MG63 (cell line): Measurements from ENCODE around the gene CRLF2. TPM values are rescaled to one million over a fixed set of nuclear protein-coding genes. Genes with fewer than 3 reads are reported as not detected.
"Not testable (repeated sequence)": the region's sequence is repeated elsewhere in the genome, so short reads cannot be mapped to it uniquely, and the experiment has no call there.

Source experiments
- DNase-seq: peaks from one replicate; pipeline ENCODE4 v3.0.0-alpha.2; 2020
- H3K27me3 ChIP-seq: fragments of 250-450 bp; sonication (Bioruptor Pico); 2 replicates; pipeline ENCODE4 v1.5.1; 2020; ENCODE audit warnings: mild to moderate bottlenecking, moderate library complexity
- H3K36me3 ChIP-seq: fragments of 250-450 bp; sonication (Bioruptor Pico); 2 replicates; pipeline ENCODE4 v1.5.1; 2020; ENCODE audit warnings: mild to moderate bottlenecking, moderate library complexity
- H3K4me3 ChIP-seq: fragments of 250-450 bp; sonication (Bioruptor Pico); 2 replicates; pipeline ENCODE4 v1.5.1; 2020; ENCODE audit warnings: mild to moderate bottlenecking, moderate library complexity
- H3K9me3 ChIP-seq: fragments of 250-450 bp; sonication (Bioruptor Pico); 2 replicates; pipeline ENCODE4 v1.5.1; 2020; ENCODE audit warnings: mild to moderate bottlenecking, moderate library complexity
- total RNA-seq: library from RNA; depleted of rRNA; stranded (reverse); fragments of >200 nt; shearing (Covaris generic); gene quantifications from 2 replicates; pipeline ENCODE4 v1.2.3, GENCODE V29; 2014; ENCODE audit warnings: low replicate concordance; rRNA removed

CRLF2 gene
- total RNA-seq = 0.59 and 1.7 TPM in 2 replicates

- peak; percentile 78 for DNase-seq
Observed at GRCh38 chrX:1212532-1212931, at the start of gene CRLF2. Gene CRLF2 (minus strand): TSS chrX:1212649. CDS start chrX:1212634, 15 bp downstream.

GRCh38 chrX:1261771-1262170 is 49.3 kb upstream of the CRLF2 start:
- H3K27me3 ChIP-seq, H3K4me3 ChIP-seq, H3K36me3 ChIP-seq, DNase-seq: not testable (repeated sequence)
- peaks cover 11% of the 10 kb centered on the region for H3K9me3 ChIP-seq

More at GRCh38 chrX:1212532-1212931, at the start of gene CRLF2:
- no peaks in the 10 kb centered on the region for H3K27me3 ChIP-seq
- H3K9me3 ChIP-seq = no peaks in the 10 kb centered on the region
- no peaks in the 10 kb centered on the region for H3K36me3 ChIP-seq
- peak within 1 kb of the TSS; percentile 17 for H3K4me3 ChIP-seq

GRCh38 chrX:1261285-1261684 is 48.8 kb upstream of the CRLF2 start:
- Histone ChIP-seq H3K36me3 (no peaks in the 10 kb centered on the region; the same call in 1 of the 2 replicates), H3K4me3 (no peak overlapping the region), H3K27me3 (no peaks in the 10 kb centered on the region), H3K9me3 (peaks cover 10% of the 10 kb centered on the region)
- DNase-seq = no peak

- Histone ChIP-seq H3K36me3 (no peaks in the 10 kb centered on the region), H3K4me3 (no peak overlapping the region), H3K27me3 (no peaks in the 10 kb centered on the region), H3K9me3 (0 out of 2 replicates have a peak, but pooled peaks cover 2% of the 10 kb centered on the region)
- DNase-seq = no peak
Observed at GRCh38 chrX:1252861-1253260, 40.4 kb upstream of the CRLF2 start.

GRCh38 chrX:1249101-1249887 is 36.8 kb upstream of the CRLF2 start:
- Histone ChIP-seq H3K4me3 (no peak overlapping the region), H3K27me3 (no peaks in the 10 kb centered on the region), H3K36me3 (no peaks in the 10 kb centered on the region), H3K9me3 (0 out of 2 replicates have a peak, but pooled peaks cover 2% of the 10 kb centered on the region)
- peak; percentile 66 for DNase-seq

- H3K27me3 ChIP-seq = no peaks in the 10 kb centered on the region
- no peak for DNase-seq
- H3K4me3 ChIP-seq = no peak overlapping the region
Observed at GRCh38 chrX:1248331-1249061, 36.0 kb upstream of the CRLF2 start.

GRCh38 chrX:1246816-1247215 is 34.4 kb upstream of the CRLF2 start:
- no peaks in the 10 kb centered on the region for H3K27me3 ChIP-seq
- H3K4me3 ChIP-seq = no peak overlapping the region
- DNase-seq = peak; percentile 70
- no peaks in the 10 kb centered on the region for H3K9me3 ChIP-seq
- no peaks in the 10 kb centered on the region for H3K36me3 ChIP-seq

More at GRCh38 chrX:1248331-1249061, 36.0 kb upstream of the CRLF2 start:
- 0 out of 2 replicates have a peak, but pooled peaks cover 2% of the 10 kb centered on the region for H3K9me3 ChIP-seq
- H3K36me3 ChIP-seq = no peaks in the 10 kb centered on the region

- DNase-seq = peak; percentile 52
- H3K9me3 ChIP-seq = no peaks in the 10 kb centered on the region
- no peaks in the 10 kb centered on the region for H3K27me3 ChIP-seq
- H3K36me3 ChIP-seq = no peaks in the 10 kb centered on the region
- no peak overlapping the region for H3K4me3 ChIP-seq
Observed at GRCh38 chrX:1244164-1245076, 32.0 kb upstream of the CRLF2 start.

GRCh38 chrX:1242891-1243402 is 30.5 kb upstream of the CRLF2 start:
- no peak overlapping the region for H3K4me3 ChIP-seq
- H3K27me3 ChIP-seq = no peaks in the 10 kb centered on the region
- peak; percentile 60 for DNase-seq
- no peaks in the 10 kb centered on the region for H3K9me3 ChIP-seq
- H3K36me3 ChIP-seq = no peaks in the 10 kb centered on the region

- H3K9me3 ChIP-seq, H3K4me3 ChIP-seq, DNase-seq: not testable (repeated sequence)
Observed at GRCh38 chrX:1240551-1240950, 28.1 kb upstream of the CRLF2 start.

GRCh38 chrX:1239681-1240142 is 27.3 kb upstream of the CRLF2 start:
- no peaks in the 10 kb centered on the region for H3K27me3 ChIP-seq
- no peak overlapping the region for H3K4me3 ChIP-seq
- no peaks in the 10 kb centered on the region for H3K9me3 ChIP-seq
- H3K36me3 ChIP-seq = no peaks in the 10 kb centered on the region
- no peak for DNase-seq

More at GRCh38 chrX:1240551-1240950, 28.1 kb upstream of the CRLF2 start:
- H3K27me3 ChIP-seq, H3K36me3 ChIP-seq: not testable (repeated sequence)

- no peaks in the 10 kb centered on the region; the same call in 1 of the 2 replicates for H3K27me3 ChIP-seq
- H3K9me3 ChIP-seq = 0 out of 2 replicates have a peak, but pooled peaks cover 3% of the 10 kb centered on the region
- no peaks in the 10 kb centered on the region for H3K36me3 ChIP-seq
- DNase-seq = no peak
- H3K4me3 ChIP-seq = no peak overlapping the region
Observed at GRCh38 chrX:1231850-1232465, 19.5 kb upstream of the CRLF2 start.

GRCh38 chrX:1228101-1228500 is 15.7 kb upstream of the CRLF2 start:
- not testable (repeated sequence) for H3K36me3 ChIP-seq, H3K4me3 ChIP-seq, H3K27me3 ChIP-seq, DNase-seq
- peaks cover 20% of the 10 kb centered on the region for H3K9me3 ChIP-seq

GRCh38 chrX:1226249-1226648 is 13.8 kb upstream of the CRLF2 start:
- peaks cover 20% of the 10 kb centered on the region for H3K9me3 ChIP-seq

GRCh38 chrX:1224954-1225353 is 12.5 kb upstream of the CRLF2 start:
- Histone ChIP-seq H3K9me3 (peaks cover 20% of the 10 kb centered on the region), H3K36me3 (no peaks in the 10 kb centered on the region), H3K4me3 (no peak overlapping the region), H3K27me3 (no peaks in the 10 kb centered on the region; the same call in 1 of the 2 replicates)
- no peak for DNase-seq

More at GRCh38 chrX:1226249-1226648, 13.8 kb upstream of the CRLF2 start:
- no peak for DNase-seq
- no peaks in the 10 kb centered on the region; the same call in 1 of the 2 replicates for H3K27me3 ChIP-seq
- H3K36me3 ChIP-seq = no peaks in the 10 kb centered on the region
- no peak overlapping the region for H3K4me3 ChIP-seq

GRCh38 chrX:1223242-1223600 is 10.8 kb upstream of the CRLF2 start:
- no peak for DNase-seq
- Histone ChIP-seq H3K4me3 (no peak overlapping the region), H3K9me3 (peaks cover 20% of the 10 kb centered on the region), H3K27me3 (no peaks in the 10 kb centered on the region), H3K36me3 (no peaks in the 10 kb centered on the region)
